HG02870 (cell line): ENCODE data around the gene C7orf57.
A peak's percentile ranks its signal among the peaks of the same experiment; 100 is the strongest.

ENCODE experiments used
- ATAC-seq: cut with Tn5 transposase; IDR thresholded peaks from one replicate; pipeline ENCODE4 v1.9.1; 2021; ENCODE audit warnings: mild to moderate bottlenecking, moderate library complexity; ENCODE audit not compliant: unreplicated experiment

Gene C7orf57

GRCh38 chr7:48106906-48107659 lies 71.7 kb downstream of the C7orf57 start:
- ATAC-seq: no peak

- ATAC-seq: no peak
These were observed 72.7 kb downstream of the C7orf57 start for GRCh38 chr7:48107926-48108472.

- no peak for ATAC-seq
These were observed 73.9 kb downstream of the C7orf57 start for GRCh38 chr7:48108959-48109847.

GRCh38 chr7:48109848-48110663 lies 74.7 kb downstream of the C7orf57 start:
- ATAC-seq: peak; percentile 86

GRCh38 chr7:48110868-48111267 lies 75.5 kb downstream of the C7orf57 start:
- ATAC-seq: no peak
